Measurements from ENCODE around the gene ICE1. TPM values are rescaled to one million over a fixed set of nuclear protein-coding genes. Genes with fewer than 3 reads are reported as not detected.
A peak's percentile ranks its signal among the peaks of the same experiment; 100 is the strongest.

Gene ICE1
- total and polyA plus RNA-seq, 9 of the 15 experiments (the other 6 are each of a cell fraction or from before 2014, with no cell fraction given): 4.9 to 47.4 (median 28.2) TPM

DNA sequence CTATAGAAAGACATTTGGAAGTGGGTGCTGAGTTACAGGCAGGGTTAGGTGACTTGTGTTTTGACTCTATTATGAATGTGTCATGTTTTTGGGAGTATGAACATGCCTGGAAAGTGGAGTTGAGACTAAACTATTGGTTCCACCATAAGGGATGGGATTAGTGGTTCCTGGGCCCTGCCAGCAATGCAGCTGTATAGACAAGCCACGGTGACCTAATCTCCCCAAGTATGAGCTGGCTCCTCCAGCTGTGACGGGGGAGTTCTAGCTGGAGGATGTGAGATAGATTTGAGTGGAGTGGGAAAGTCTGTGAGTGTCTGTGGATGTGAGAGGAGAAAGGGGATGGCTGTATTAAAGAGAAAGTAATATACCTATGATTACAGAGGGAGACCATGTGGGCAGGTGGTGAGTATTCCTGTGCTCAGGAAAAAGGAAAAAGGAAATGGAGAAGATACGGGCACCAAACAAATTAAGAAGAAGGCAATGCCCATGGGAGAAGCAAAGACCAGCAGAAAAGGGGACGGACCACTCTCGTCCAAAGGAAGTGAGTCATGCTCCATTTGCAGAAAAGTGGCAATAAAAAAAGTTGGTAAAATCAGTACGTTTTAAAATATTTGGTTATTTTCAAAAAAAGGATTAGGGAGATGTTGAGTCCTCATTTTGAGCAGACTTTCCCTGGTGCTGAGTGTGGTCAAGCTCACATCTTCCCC is 48.3 kb upstream of the ICE1 start (continued):
- TF ChIP-seq FOSL1 (tag; conservative IDR thresholded peaks at IDR 0.05): peak; percentile 63; the same call in 1 of the 2 replicates
- TF ChIP-seq KAT8 (IDR thresholded peaks at IDR 0.05; ENCODE audit: low read depth): no peak
- TF ChIP-seq, protein P1, sequence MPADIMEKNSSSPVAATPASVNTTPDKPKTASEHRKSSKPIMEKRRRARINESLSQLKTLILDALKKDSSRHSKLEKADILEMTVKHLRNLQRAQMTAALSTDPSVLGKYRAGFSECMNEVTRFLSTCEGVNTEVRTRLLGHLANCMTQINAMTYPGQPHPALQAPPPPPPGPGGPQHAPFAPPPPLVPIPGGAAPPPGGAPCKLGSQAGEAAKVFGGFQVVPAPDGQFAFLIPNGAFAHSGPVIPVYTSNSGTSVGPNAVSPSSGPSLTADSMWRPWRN (IDR thresholded peaks at IDR 0.05; ENCODE audit: low read depth): no peak
- TF ChIP-seq ZFP91 (CRISPR knock-in tag; IDR thresholded peaks at IDR 0.05): no peak

DNA sequence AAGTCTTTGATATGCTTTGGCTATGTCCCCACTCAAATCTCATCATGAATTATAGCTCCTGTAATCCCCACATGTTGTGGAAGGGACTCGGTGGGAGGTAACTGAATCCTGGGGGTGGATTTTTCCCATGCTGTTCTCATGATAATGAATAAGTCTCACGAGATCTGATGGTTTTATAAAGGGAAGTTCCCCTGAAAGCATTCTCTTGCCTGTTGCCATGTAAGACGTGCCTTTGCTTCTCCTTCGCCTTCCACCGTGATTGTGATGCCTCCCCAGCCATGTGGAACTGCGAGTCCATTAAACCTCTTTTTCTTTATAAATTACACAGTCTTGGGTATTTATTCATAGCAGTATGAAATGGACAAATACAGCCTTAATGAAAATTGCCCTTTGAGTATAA is 44.7 kb upstream of the ICE1 start:
- intact Hi-C loops (cut with micrococcal nuclease) (no loop called here), in situ Hi-C loops (cut with MboI) (no loop called here)
- WGBS (ENCODE audit: insufficient coverage, low coverage, missing lambda C conversion rate): 1% methylated on average over 6 of the region's 6 CpGs
- DNase-seq (ENCODE audit: extremely low read depth in 1 of 4, low spot score in 3 of 4): no peak
- H3K36me3 ChIP-seq (ENCODE audit: control insufficient read depth, insufficient read depth, low read length): no peaks in the 10 kb centered on the region
- no TSS peak for BruUV-seq (replicated peaks)
- H3K79me2 ChIP-seq (ENCODE audit: control insufficient read depth, insufficient read depth, low read length): no peaks in the 10 kb centered on the region
- no peak overlapping the region for H3K4me3 ChIP-seq
- H2AFZ ChIP-seq (ENCODE audit: low read depth, low read length): no peak overlapping the region
- POLR2A ChIA-PET: interaction anchor here (0.6 kb wide), 1 partner anchor 805 kb away, joined by 4 read pairs; no protein-coding TSS in a partner anchor
- H3K9me1 ChIP-seq (ENCODE audit: control insufficient read depth, insufficient read depth, low read length): no peaks in the 10 kb centered on the region
- peaks cover 0 to 6% of the 10 kb centered on the region in 2 experiments; a peak in 2 of 5 replicates for H3K27me3 ChIP-seq (ENCODE audit: control insufficient read depth in 2 of 2, insufficient read depth in 2 of 2, low read length in 2 of 2)
- no peak overlapping the region for H3K9ac ChIP-seq (ENCODE audit: insufficient read depth in 1 of 2, low read depth in 2 of 2, low read length in 2 of 2)
- FAIRE-seq: no peak
- no peaks in the 10 kb centered on the region for H3K9me3 ChIP-seq (replicated peaks; ENCODE audit: control insufficient read depth, insufficient read depth, low read depth, low read length)
- no peak overlapping the region for H3K27ac ChIP-seq (ENCODE audit: extremely low read depth, low read depth, low read length)
- peaks cover 0 to 17% of the 10 kb centered on the region in 2 experiments; a peak in 3 of 5 replicates for H3K4me1 ChIP-seq (replicated peaks in 1 of 2; ENCODE audit: control insufficient read depth in 2 of 2, insufficient read depth in 2 of 2, low read length in 2 of 2)
- no peak overlapping the region for H3K4me2 ChIP-seq (ENCODE audit: insufficient read depth, low read length)
- CTCF ChIA-PET (ENCODE audit: low intra/inter-chr PET ratio): no interaction called here
- TF ChIP-seq ZNF431 (CRISPR knock-in tag; IDR thresholded peaks at IDR 0.05) (peak; percentile 93), POLR2B (IDR thresholded peaks at IDR 0.05; ENCODE audit: low read depth, partially characterized antibody) (no peak), ZKSCAN8 (CRISPR knock-in tag; IDR thresholded peaks at IDR 0.05) (no peak), PURB (CRISPR knock-in tag; IDR thresholded peaks at IDR 0.05; ENCODE audit: low read depth) (no peak), ZFP30 (CRISPR knock-in tag; IDR thresholded peaks at IDR 0.05; ENCODE audit: borderline replicate concordance) (no peak), ZNF134 (CRISPR knock-in tag; conservative IDR thresholded peaks at IDR 0.05) (no peak), ZFP36 (IDR thresholded peaks at IDR 0.05; ENCODE audit: low read depth, low read length, partially characterized antibody) (peak; percentile 45), SPI1 (IDR thresholded peaks at IDR 0.05; ENCODE audit: borderline replicate concordance, low read depth, low read length) (no peak), ZNF668 (CRISPR knock-in tag; IDR thresholded peaks at IDR 0.05) (no peak)
- TF ChIP-seq, protein P2, sequence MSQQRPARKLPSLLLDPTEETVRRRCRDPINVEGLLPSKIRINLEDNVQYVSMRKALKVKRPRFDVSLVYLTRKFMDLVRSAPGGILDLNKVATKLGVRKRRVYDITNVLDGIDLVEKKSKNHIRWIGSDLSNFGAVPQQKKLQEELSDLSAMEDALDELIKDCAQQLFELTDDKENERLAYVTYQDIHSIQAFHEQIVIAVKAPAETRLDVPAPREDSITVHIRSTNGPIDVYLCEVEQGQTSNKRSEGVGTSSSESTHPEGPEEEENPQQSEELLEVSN (IDR thresholded peaks at IDR 0.05; ENCODE audit: borderline replicate concordance in 1 of 2, extremely low read depth in 1 of 2, insufficient read depth in 1 of 2, insufficient read length in 1 of 2, low read depth in 1 of 2, low read length in 1 of 2, poor library complexity in 1 of 2, severe bottlenecking in 1 of 2): no peak
- no peak for ATAC-seq
- H4K20me1 ChIP-seq (replicated peaks; ENCODE audit: control insufficient read depth, insufficient read depth, low read length): no peaks in the 10 kb centered on the region

Data from K562 (cell line).